Epithelial cell of proximal tubule (primary cell): ENCODE data around the gene ZSWIM1. TPM values are rescaled to one million over a fixed set of nuclear protein-coding genes. Genes with fewer than 3 reads are reported as not detected.
"Not testable (repeated sequence)": the region's sequence is repeated elsewhere in the genome, so short reads cannot be mapped to it uniquely, and the experiment has no call there.

Experiments
- DNase-seq: peaks from one replicate; pipeline ENCODE4 v3.0.0-alpha.2; 2011; ENCODE audit warnings: low read depth
- H3K4me3 ChIP-seq: 2 replicates; pipeline ENCODE4 v1.5.1; 2011; ENCODE audit warnings: low read depth, mild to moderate bottlenecking, low read length
- CTCF ChIP-seq: conservative IDR thresholded peaks from 2 replicates; pipeline ENCODE4 v1.5.1; 2012; ENCODE audit warnings: low read depth, mild to moderate bottlenecking, low read length
- total RNA-seq: library from RNA; depleted of rRNA; stranded (reverse); fragments of >200 nt; gene quantifications from 2 replicates; pipeline ENCODE4 v1.2.3, GENCODE V29; 2015

Gene ZSWIM1
- total RNA-seq, 1 donor from 2014 or later, result 7.3 TPM

- no peak overlapping the region for H3K4me3 ChIP-seq
- no peak for DNase-seq
- TF ChIP-seq CTCF, result no peak
Measured at GRCh38 chr20:45863543-45864470, 17.2 kb upstream of the ZSWIM1 start.

DNA sequence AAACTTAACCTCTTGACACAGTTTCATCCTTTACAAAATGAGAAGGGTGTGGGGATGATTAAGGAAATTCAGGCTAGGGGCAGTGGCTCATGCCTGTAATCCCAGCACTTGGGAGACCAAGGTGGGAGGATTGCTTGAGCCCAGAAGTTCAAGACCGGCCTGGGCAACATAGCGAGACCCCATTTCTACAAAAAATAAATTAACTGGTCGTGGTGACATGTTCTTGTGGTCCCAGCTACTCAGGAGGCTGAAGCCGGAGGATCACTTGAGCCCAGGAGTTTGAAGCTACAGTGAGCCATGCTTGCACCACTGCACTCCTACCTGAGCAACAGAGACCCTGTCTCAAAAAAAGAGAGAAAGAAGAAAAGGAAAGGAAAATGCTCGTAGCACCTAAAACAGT, 14.6 kb upstream of the ZSWIM1 start:
- no peak overlapping the region for H3K4me3 ChIP-seq
- DNase-seq, result no peak
- TF ChIP-seq CTCF, result no peak

DNA sequence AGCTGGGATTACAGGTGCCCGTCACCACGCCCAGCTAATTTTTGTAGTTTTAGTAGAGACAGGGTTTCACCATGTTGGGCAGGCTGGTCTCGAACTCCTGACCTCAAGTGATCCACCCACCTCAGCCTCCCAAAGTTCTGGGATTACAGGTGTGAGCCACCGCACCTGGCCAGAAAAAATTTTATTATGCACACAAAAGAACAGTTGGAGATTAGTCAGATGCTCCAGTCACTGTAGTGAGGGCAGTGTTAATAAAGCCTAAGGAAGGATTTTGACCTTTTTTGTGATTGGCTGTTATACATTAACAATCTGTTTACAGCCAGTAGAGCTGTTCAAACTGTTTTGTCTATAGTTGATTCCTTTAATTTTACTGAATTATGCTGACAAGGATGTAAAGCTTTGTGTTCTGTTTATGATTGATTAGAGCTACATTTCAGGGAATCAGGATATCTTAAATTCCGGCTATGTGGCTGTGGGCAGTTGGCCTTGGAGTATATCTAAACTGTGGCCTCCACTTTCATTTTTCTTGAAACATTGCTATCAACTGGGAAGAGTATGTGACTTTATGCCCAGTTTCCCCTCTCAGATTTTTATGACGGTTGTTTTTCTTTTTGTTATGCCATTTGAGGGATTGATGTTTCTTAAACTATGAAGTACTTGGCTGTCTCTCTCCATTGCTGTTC, 13.8 kb upstream of the ZSWIM1 start:
- DNase-seq, result no peak
- TF ChIP-seq CTCF, result no peak
- H3K4me3 ChIP-seq, result no peak overlapping the region

- no peak for DNase-seq
- H3K4me3 ChIP-seq, result no peak overlapping the region
- no peak for TF ChIP-seq CTCF
Measured at GRCh38 chr20:45867819-45868176, 13.2 kb upstream of the ZSWIM1 start.

DNA sequence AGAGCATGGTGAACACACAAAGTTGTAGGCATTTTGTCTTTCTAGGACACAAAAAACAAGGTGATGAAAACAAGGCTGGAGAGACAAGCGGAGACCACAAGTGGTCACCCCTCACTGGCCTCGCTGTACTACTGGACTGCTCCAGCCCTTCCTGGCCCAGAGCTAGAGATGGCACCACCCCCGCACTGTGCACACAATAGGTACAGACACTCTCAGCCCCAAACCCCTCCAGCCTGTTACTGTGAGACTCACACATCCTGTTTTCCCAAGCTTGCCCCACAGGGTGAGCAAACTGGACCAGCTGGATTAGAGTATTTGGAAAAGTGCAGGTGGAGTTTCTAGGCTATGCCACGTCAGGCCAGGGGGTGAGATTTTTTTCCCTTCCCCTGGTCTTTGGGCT, 8.4 kb upstream of the ZSWIM1 start:
- no peak for TF ChIP-seq CTCF
- H3K4me3 ChIP-seq, result no peak overlapping the region
- no peak for DNase-seq

- no peak for TF ChIP-seq CTCF
- no peak overlapping the region for H3K4me3 ChIP-seq
- DNase-seq, result no peak
Measured at GRCh38 chr20:45873409-45874103, 7.5 kb upstream of the ZSWIM1 start.

- not testable (repeated sequence) for H3K4me3 ChIP-seq, DNase-seq
Measured at GRCh38 chr20:45874104-45874481, 6.9 kb upstream of the ZSWIM1 start.
